Fibroblast of lung (primary cell): ENCODE data around the gene OR56A1. TPM values are rescaled to one million over a fixed set of nuclear protein-coding genes. Genes with fewer than 3 reads are reported as not detected.

Experiments used
- DNase-seq, 2 donors: peaks; one replicate each; pipeline versions ENCODE4 v3.0.0 to v3.0.0-alpha.2; 2010; ENCODE audit warnings: low read depth in 2 of 2
- H2AFZ ChIP-seq: 2 replicates; pipeline ENCODE4 v1.5.1; 2012; ENCODE audit warnings: low read length, control low read depth, inconsistent platforms
- H3K27ac ChIP-seq: 2 replicates; pipeline ENCODE4 v1.5.1; 2011; ENCODE audit warnings: low read length, control low read depth; ENCODE audit not compliant: insufficient read depth
- H3K27me3 ChIP-seq: 2 replicates; pipeline ENCODE4 v1.5.1; 2011; ENCODE audit warnings: mild to moderate bottlenecking, low read length; ENCODE audit not compliant: control insufficient read depth, insufficient read depth
- H3K36me3 ChIP-seq: 2 replicates; pipeline ENCODE4 v1.5.1; 2011; ENCODE audit warnings: low read length; ENCODE audit not compliant: control insufficient read depth, insufficient read depth
- H3K4me1 ChIP-seq: 2 replicates; pipeline ENCODE4 v1.5.1; 2011; ENCODE audit warnings: low read length; ENCODE audit not compliant: control insufficient read depth, insufficient read depth; ENCODE audit errors: extremely low read depth
- H3K4me2 ChIP-seq: 2 replicates; pipeline ENCODE4 v1.5.1; 2011; ENCODE audit warnings: low read length, control low read depth; ENCODE audit not compliant: insufficient read depth; ENCODE audit errors: extremely low read depth
- H3K4me3 ChIP-seq, 4 experiments: fragments of 200-600 bp in 1 of 4; sonication (generic) in 1 of 4; replicated peaks in 1 of 4; 2 replicates each; pipeline ENCODE4 v1.5.1; 2011 to 2016; ENCODE audit warnings: low read length in 4 of 4, low read depth in 3 of 4, mild to moderate bottlenecking in 3 of 4, control low read depth in 2 of 4, inconsistent platforms in 1 of 4, mixed read lengths in 1 of 4; ENCODE audit not compliant: insufficient read depth in 1 of 4; ENCODE audit errors: control extremely low read depth in 1 of 4
- H3K79me2 ChIP-seq: 2 replicates; pipeline ENCODE4 v1.5.1; 2012; ENCODE audit warnings: mild to moderate bottlenecking, low read length, inconsistent platforms; ENCODE audit not compliant: control insufficient read depth, insufficient read depth
- H3K9ac ChIP-seq: 2 replicates; pipeline ENCODE4 v1.5.1; 2011; ENCODE audit warnings: mild to moderate bottlenecking, low read length, control low read depth; ENCODE audit not compliant: insufficient read depth
- H3K9me3 ChIP-seq: 2 replicates; pipeline ENCODE4 v1.5.1; 2012; ENCODE audit warnings: low read depth, low read length; ENCODE audit not compliant: control insufficient read depth, insufficient read depth
- H4K20me1 ChIP-seq: 2 replicates; pipeline ENCODE4 v1.5.1; 2011; ENCODE audit warnings: low read length; ENCODE audit not compliant: control insufficient read depth, insufficient read depth; ENCODE audit errors: extremely low read depth
- EZH2 ChIP-seq: IDR thresholded peaks from 2 replicates; pipeline ENCODE4 v1.5.1; 2012; ENCODE audit warnings: low read length, control low read depth, mild to moderate bottlenecking; ENCODE audit errors: missing control alignments
- polyA plus RNA-seq, 2 donors: library from polyadenylated mRNA; depleted of rRNA in 1 of 2; stranded (reverse) in 1 of 2; unstranded in 1 of 2; fragments of >200 nt; gene quantifications; 2 replicates each; pipeline ENCODE4 v1.2.1, GENCODE V29; 2011 to 2012; ENCODE audit warnings: missing spikeins in 1 of 2
- total RNA-seq: library from RNA; depleted of rRNA; stranded (reverse); fragments of >200 nt; gene quantifications from 2 replicates; pipeline ENCODE4 v1.2.1, GENCODE V29; 2014
- TF ChIP-seq, protein P1 (sequence below), 2 donors: IDR thresholded peaks in 1 of 2; conservative IDR thresholded peaks in 1 of 2; 1 replicate in 1 of 2; 2 replicates in 1 of 2; pipeline ENCODE4 v1.5.1; 2011 to 2012; ENCODE audit warnings: low read length in 2 of 2, control low read depth in 1 of 2, inconsistent platforms in 1 of 2, low read depth in 1 of 2, mild to moderate bottlenecking in 1 of 2

Gene OR56A1
- total and polyA plus RNA-seq, 2 donors (not counting 1 experiment from before 2014, with no cell fraction given), result not detected

GRCh38 chr11:5989203-5989602 is 41.4 kb downstream of the OR56A1 start:
- Histone ChIP-seq H3K9ac (no peak overlapping the region), H4K20me1 (no peaks in the 10 kb centered on the region), H3K4me2 (no peak overlapping the region), H3K27me3 (no peaks in the 10 kb centered on the region), H3K79me2 (no peaks in the 10 kb centered on the region), H3K36me3 (no peaks in the 10 kb centered on the region), H3K4me1 (no peaks in the 10 kb centered on the region), H3K9me3 (no peaks in the 10 kb centered on the region), H3K4me3 (no peak overlapping the region), H3K27ac (no peak overlapping the region), H2AFZ (no peak overlapping the region)
- TF ChIP-seq EZH2, result no peak
- TF ChIP-seq, protein P1, sequence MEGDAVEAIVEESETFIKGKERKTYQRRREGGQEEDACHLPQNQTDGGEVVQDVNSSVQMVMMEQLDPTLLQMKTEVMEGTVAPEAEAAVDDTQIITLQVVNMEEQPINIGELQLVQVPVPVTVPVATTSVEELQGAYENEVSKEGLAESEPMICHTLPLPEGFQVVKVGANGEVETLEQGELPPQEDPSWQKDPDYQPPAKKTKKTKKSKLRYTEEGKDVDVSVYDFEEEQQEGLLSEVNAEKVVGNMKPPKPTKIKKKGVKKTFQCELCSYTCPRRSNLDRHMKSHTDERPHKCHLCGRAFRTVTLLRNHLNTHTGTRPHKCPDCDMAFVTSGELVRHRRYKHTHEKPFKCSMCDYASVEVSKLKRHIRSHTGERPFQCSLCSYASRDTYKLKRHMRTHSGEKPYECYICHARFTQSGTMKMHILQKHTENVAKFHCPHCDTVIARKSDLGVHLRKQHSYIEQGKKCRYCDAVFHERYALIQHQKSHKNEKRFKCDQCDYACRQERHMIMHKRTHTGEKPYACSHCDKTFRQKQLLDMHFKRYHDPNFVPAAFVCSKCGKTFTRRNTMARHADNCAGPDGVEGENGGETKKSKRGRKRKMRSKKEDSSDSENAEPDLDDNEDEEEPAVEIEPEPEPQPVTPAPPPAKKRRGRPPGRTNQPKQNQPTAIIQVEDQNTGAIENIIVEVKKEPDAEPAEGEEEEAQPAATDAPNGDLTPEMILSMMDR (conservative IDR thresholded peaks at IDR 0.05 in 1 of 2, IDR thresholded peaks at IDR 0.05 in 1 of 2; ENCODE audit: low read depth in 1 of 2, low read length in 2 of 2), result no peak
- DNase-seq, result no peak

GRCh38 chr11:5986885-5987284 is 43.7 kb downstream of the OR56A1 start, which contains the start of gene OR52L1:
Gene OR52L1 (minus strand): TSS chr11:5986985. CDS start chr11:5986930, 55 bp downstream.
- Histone ChIP-seq H3K4me3 (no peak within 1 kb of the TSS), H3K4me2 (no peak within 1 kb of the TSS), H3K4me1 (no peaks in the 10 kb centered on the region), H3K9me3 (no peaks in the 10 kb centered on the region), H4K20me1 (no peaks in the 10 kb centered on the region), H2AFZ (no peak within 1 kb of the TSS), H3K36me3 (no peaks in the 10 kb centered on the region), H3K27ac (no peak within 1 kb of the TSS), H3K9ac (no peak within 1 kb of the TSS), H3K79me2 (no peaks in the 10 kb centered on the region), H3K27me3 (no peaks in the 10 kb centered on the region)
- TF ChIP-seq EZH2, result no peak
- TF ChIP-seq, protein P1 (conservative IDR thresholded peaks at IDR 0.05 in 1 of 2, IDR thresholded peaks at IDR 0.05 in 1 of 2; ENCODE audit: low read depth in 1 of 2, low read length in 2 of 2), result no peak
- no peak for DNase-seq

GRCh38 chr11:5983443-5983842 is 47.1 kb downstream of the OR56A1 start:
- Histone ChIP-seq H3K4me1 (no peaks in the 10 kb centered on the region), H3K79me2 (no peaks in the 10 kb centered on the region), H3K9me3 (no peaks in the 10 kb centered on the region), H3K9ac (no peak overlapping the region), H2AFZ (no peak overlapping the region), H3K27me3 (no peaks in the 10 kb centered on the region), H3K4me2 (no peak overlapping the region), H3K36me3 (no peaks in the 10 kb centered on the region), H3K27ac (no peak overlapping the region), H3K4me3 (no peak overlapping the region), H4K20me1 (no peaks in the 10 kb centered on the region)
- DNase-seq, result no peak
- no peak for TF ChIP-seq EZH2
- TF ChIP-seq, protein P1 (conservative IDR thresholded peaks at IDR 0.05 in 1 of 2, IDR thresholded peaks at IDR 0.05 in 1 of 2; ENCODE audit: low read depth in 1 of 2, low read length in 2 of 2), result no peak
